ENCODE results near the gene MTRF1. TPM values are rescaled to one million over a fixed set of nuclear protein-coding genes. Genes with fewer than 3 reads are reported as not detected.

Gene MTRF1
- total RNA-seq, 2 donors from 2014 or later, result 15.0 to 15.4 TPM

DNA sequence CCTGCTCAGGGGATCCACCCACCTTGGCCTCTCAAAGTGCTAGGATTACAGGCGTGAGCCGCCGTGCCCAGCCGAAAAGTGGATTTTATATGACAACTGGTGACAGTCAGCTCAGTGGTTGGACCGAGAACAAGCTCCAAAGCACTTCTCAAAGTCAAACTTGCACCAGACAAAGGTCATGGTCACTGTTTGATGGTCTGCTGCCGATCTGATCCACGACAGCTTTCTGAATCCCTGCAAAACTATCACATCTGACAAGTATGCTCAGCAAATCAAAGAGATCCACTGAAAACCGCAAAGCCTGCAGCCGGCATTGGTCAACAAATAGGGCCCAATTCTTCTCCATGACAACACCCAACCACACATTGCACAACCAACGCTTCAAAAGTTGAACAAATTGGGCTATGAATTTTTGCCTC, 26.1 kb upstream of the MTRF1 start:
- H3K27ac Mint-ChIP-seq, result no peak overlapping the region
- no peaks in the 10 kb centered on the region for H3K36me3 Mint-ChIP-seq (ENCODE audit: low read depth)
- H3K9me3 Mint-ChIP-seq, result peaks cover 5% of the 10 kb centered on the region
- H3K27me3 Mint-ChIP-seq (ENCODE audit: insufficient read depth), result no peaks in the 10 kb centered on the region
- Histone ChIP-seq H3K4me1 (ENCODE audit: control insufficient read depth, insufficient read depth, low read length) (no peaks in the 10 kb centered on the region), H3K9me3 (ENCODE audit: control insufficient read depth, low read length) (no peaks in the 10 kb centered on the region), H3K27ac (ENCODE audit: low read depth, low read length) (no peak overlapping the region), H3K4me3 (ENCODE audit: low read length) (no peak overlapping the region), H3K27me3 (ENCODE audit: control insufficient read depth, insufficient read depth, low read length, poor library complexity, severe bottlenecking) (no peaks in the 10 kb centered on the region), H3K9ac (ENCODE audit: extremely low read depth, low read length, poor library complexity, severe bottlenecking) (no peak overlapping the region), H3K36me3 (ENCODE audit: control insufficient read depth, insufficient read depth, low read length) (no peaks in the 10 kb centered on the region)
- H3K4me1 Mint-ChIP-seq, result peaks cover 7% of the 10 kb centered on the region
- TF ChIP-seq, protein P1, sequence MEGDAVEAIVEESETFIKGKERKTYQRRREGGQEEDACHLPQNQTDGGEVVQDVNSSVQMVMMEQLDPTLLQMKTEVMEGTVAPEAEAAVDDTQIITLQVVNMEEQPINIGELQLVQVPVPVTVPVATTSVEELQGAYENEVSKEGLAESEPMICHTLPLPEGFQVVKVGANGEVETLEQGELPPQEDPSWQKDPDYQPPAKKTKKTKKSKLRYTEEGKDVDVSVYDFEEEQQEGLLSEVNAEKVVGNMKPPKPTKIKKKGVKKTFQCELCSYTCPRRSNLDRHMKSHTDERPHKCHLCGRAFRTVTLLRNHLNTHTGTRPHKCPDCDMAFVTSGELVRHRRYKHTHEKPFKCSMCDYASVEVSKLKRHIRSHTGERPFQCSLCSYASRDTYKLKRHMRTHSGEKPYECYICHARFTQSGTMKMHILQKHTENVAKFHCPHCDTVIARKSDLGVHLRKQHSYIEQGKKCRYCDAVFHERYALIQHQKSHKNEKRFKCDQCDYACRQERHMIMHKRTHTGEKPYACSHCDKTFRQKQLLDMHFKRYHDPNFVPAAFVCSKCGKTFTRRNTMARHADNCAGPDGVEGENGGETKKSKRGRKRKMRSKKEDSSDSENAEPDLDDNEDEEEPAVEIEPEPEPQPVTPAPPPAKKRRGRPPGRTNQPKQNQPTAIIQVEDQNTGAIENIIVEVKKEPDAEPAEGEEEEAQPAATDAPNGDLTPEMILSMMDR (conservative IDR thresholded peaks at IDR 0.05), result no peak
- no peak overlapping the region for H3K4me3 Mint-ChIP-seq
- 94% methylated on average over 9 to 10 of the region's 10 CpGs for WGBS, 2 experiments (ENCODE audit: insufficient coverage in 1 of 2, insufficient read length in 1 of 2)
- DNase-seq, result no peak

DNA sequence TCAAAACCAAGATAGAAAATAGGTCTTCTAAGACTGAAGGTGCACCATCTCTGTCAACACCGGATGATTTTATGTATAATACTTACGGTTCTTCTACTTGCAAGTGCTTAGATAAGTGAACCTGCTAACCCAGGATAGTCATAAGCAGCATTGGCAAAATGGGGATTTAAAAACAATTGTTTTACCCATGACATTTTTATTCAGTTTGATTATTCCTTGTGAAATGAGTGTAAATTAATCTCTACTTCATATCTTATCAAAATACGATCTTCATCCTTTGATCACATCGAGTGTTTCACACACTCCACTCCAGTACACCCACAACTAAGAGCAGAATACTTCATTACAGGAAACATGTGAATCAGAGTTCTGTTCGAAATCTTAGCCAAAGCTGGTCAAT, 23.0 kb upstream of the MTRF1 start:
- WGBS, 2 experiments (ENCODE audit: insufficient coverage in 1 of 2, insufficient read length in 1 of 2), result 90 to 100% methylated on average over 3 to 5 of the region's 5 CpGs
- no peak overlapping the region for H3K27ac ChIP-seq (ENCODE audit: low read depth, low read length)

DNA sequence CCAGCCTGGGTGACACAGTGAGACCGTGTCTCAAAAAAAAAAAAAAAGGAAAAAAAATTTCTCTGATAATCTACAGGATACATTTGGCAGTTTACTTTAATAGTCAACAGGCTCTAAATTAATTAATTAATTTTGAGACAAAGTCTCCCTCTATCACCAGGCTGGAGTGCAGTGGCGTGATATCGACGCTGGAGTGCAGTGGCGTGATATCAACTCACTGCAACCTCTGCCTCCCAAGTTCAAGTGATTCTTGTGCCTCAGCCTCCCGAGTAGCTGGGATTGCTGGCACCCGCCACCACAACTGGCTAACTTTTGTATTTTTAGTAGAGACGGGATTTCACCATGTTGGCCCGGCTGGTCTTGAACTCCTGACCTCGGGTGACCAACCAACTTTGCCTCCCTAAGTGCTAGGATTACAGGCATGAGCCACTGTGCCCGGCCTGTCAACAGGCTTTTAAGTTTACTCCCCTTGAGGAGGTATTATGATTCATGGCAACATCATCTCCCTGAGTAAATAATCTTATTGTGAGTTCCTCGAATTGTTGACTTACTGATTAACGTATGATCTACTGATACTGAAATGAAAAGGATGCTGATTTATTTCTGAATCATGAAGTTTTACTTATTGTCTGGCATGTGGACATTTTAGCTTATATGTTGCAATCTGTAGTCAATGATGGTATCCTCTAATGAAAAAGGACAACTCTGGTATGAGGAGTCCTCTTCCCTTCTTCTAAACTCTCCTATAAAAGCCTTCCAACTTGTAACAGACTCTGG, 21.3 kb upstream of the MTRF1 start:
- H3K9me3 ChIP-seq (ENCODE audit: control insufficient read depth, low read length), result no peaks in the 10 kb centered on the region
- WGBS, 2 experiments (ENCODE audit: insufficient coverage in 1 of 2, insufficient read length in 1 of 2), result 85 to 90% methylated on average over 10 to 12 of the region's 13 CpGs
- DNase-seq, result no peak
- peaks cover 7% of the 10 kb centered on the region for H3K4me1 Mint-ChIP-seq
- no peak overlapping the region for H3K4me3 Mint-ChIP-seq
- H3K36me3 ChIP-seq (ENCODE audit: control insufficient read depth, insufficient read depth, low read length), result no peaks in the 10 kb centered on the region
- H3K27me3 ChIP-seq (ENCODE audit: control insufficient read depth, insufficient read depth, low read length, poor library complexity, severe bottlenecking), result no peaks in the 10 kb centered on the region
- no peak overlapping the region for H3K4me3 ChIP-seq (ENCODE audit: low read length)
- H3K27ac ChIP-seq (ENCODE audit: low read depth, low read length), result no peak overlapping the region
- no peak overlapping the region for H3K9ac ChIP-seq (ENCODE audit: extremely low read depth, low read length, poor library complexity, severe bottlenecking)
- no peak overlapping the region for H3K27ac Mint-ChIP-seq
- H3K4me1 ChIP-seq (ENCODE audit: control insufficient read depth, insufficient read depth, low read length), result no peaks in the 10 kb centered on the region
- TF ChIP-seq, protein P1 (conservative IDR thresholded peaks at IDR 0.05), result no peak
- no peaks in the 10 kb centered on the region for H3K9me3 Mint-ChIP-seq
- H3K27me3 Mint-ChIP-seq (ENCODE audit: insufficient read depth), result no peaks in the 10 kb centered on the region
- no peaks in the 10 kb centered on the region for H3K36me3 Mint-ChIP-seq (ENCODE audit: low read depth)

More for the DNA sequence above, 23.0 kb upstream of the MTRF1 start:
- Histone ChIP-seq H3K4me3 (ENCODE audit: low read length) (no peak overlapping the region), H3K27me3 (ENCODE audit: control insufficient read depth, insufficient read depth, low read length, poor library complexity, severe bottlenecking) (no peaks in the 10 kb centered on the region), H3K9me3 (ENCODE audit: control insufficient read depth, low read length) (no peaks in the 10 kb centered on the region), H3K9ac (ENCODE audit: extremely low read depth, low read length, poor library complexity, severe bottlenecking) (no peak overlapping the region), H3K36me3 (ENCODE audit: control insufficient read depth, insufficient read depth, low read length) (no peaks in the 10 kb centered on the region), H3K4me1 (ENCODE audit: control insufficient read depth, insufficient read depth, low read length) (no peaks in the 10 kb centered on the region)
- TF ChIP-seq, protein P1 (conservative IDR thresholded peaks at IDR 0.05), result no peak
- Mint-ChIP-seq H3K27ac (no peak overlapping the region), H3K27me3 (ENCODE audit: insufficient read depth) (no peaks in the 10 kb centered on the region), H3K36me3 (ENCODE audit: low read depth) (no peaks in the 10 kb centered on the region), H3K9me3 (no peaks in the 10 kb centered on the region), H3K4me3 (no peak overlapping the region), H3K4me1 (peaks cover 7% of the 10 kb centered on the region)
- no peak for DNase-seq
